Measurements from ENCODE around the gene CCDC171.

- TF ChIP-seq POLR2AphosphoS5 (IDR thresholded peaks at IDR 0.05; ENCODE audit: insufficient read depth in 1 of 2, low read depth in 1 of 2) (no peak), CTCF (IDR thresholded peaks at IDR 0.05) (peak; percentile 52 to 70 (median 62))
Observed at GRCh38 chr9:15873573-15874177, 320.8 kb downstream of the CCDC171 start.
